ENCODE data around the gene SEPTIN2.

GRCh38 chr2:241320394-241320793, 4.7 kb downstream of the SEPTIN2 start:
- TF ChIP-seq, protein P1, sequence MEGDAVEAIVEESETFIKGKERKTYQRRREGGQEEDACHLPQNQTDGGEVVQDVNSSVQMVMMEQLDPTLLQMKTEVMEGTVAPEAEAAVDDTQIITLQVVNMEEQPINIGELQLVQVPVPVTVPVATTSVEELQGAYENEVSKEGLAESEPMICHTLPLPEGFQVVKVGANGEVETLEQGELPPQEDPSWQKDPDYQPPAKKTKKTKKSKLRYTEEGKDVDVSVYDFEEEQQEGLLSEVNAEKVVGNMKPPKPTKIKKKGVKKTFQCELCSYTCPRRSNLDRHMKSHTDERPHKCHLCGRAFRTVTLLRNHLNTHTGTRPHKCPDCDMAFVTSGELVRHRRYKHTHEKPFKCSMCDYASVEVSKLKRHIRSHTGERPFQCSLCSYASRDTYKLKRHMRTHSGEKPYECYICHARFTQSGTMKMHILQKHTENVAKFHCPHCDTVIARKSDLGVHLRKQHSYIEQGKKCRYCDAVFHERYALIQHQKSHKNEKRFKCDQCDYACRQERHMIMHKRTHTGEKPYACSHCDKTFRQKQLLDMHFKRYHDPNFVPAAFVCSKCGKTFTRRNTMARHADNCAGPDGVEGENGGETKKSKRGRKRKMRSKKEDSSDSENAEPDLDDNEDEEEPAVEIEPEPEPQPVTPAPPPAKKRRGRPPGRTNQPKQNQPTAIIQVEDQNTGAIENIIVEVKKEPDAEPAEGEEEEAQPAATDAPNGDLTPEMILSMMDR (IDR thresholded peaks at IDR 0.05; ENCODE audit: extremely low read depth in 1 of 2, insufficient read depth in 1 of 2, low read depth in 1 of 2, low read length in 2 of 2) = no peak
- no peak for TF ChIP-seq MYC (IDR thresholded peaks at IDR 0.05; ENCODE audit: low read depth, low read length)
- TF ChIP-seq POLR2AphosphoS5 (IDR thresholded peaks at IDR 0.05; ENCODE audit: insufficient read depth, low read depth, low read length) = no peak
- TF ChIP-seq POLR2A (IDR thresholded peaks at IDR 0.05; ENCODE audit: low read depth, low read length) = no peak
